Stimulated activated memory B cell treated with anti-CD40 and anti-IgM and Interleukin-4, amounts not matched to agents 10 μg/mL and 1 μg/mL and 100 μg/mL, for 72 hours (primary cell): ENCODE measurements around the gene TRIOBP.
"Not testable (repeated sequence)": the region's sequence is repeated elsewhere in the genome, so short reads cannot be mapped to it uniquely, and the experiment has no call there.

Experiments
- ATAC-seq: fragments of 150-1000 bp; cut with Tn5 transposase; 2 replicates; pipeline ENCODE4 v1.10.0; 2021
- H3K27ac Mint-ChIP-seq: one replicate; pipeline ENCODE4 v1.8.0; 2022; ENCODE audit warnings: mild to moderate bottlenecking, mixed read lengths
- H3K27me3 Mint-ChIP-seq: one replicate; pipeline ENCODE4 v1.8.0; 2022; ENCODE audit warnings: mixed read lengths
- H3K36me3 Mint-ChIP-seq: one replicate; pipeline ENCODE4 v1.8.0; 2022; ENCODE audit warnings: mixed read lengths
- H3K4me1 Mint-ChIP-seq: one replicate; pipeline ENCODE4 v1.8.0; 2022; ENCODE audit warnings: mixed read lengths
- H3K4me3 Mint-ChIP-seq: one replicate; pipeline ENCODE4 v1.8.0; 2022; ENCODE audit warnings: mild to moderate bottlenecking, moderate library complexity, mixed read lengths
- H3K9me3 Mint-ChIP-seq: one replicate; pipeline ENCODE4 v1.8.0; 2022; ENCODE audit warnings: mixed read lengths

TRIOBP gene

DNA sequence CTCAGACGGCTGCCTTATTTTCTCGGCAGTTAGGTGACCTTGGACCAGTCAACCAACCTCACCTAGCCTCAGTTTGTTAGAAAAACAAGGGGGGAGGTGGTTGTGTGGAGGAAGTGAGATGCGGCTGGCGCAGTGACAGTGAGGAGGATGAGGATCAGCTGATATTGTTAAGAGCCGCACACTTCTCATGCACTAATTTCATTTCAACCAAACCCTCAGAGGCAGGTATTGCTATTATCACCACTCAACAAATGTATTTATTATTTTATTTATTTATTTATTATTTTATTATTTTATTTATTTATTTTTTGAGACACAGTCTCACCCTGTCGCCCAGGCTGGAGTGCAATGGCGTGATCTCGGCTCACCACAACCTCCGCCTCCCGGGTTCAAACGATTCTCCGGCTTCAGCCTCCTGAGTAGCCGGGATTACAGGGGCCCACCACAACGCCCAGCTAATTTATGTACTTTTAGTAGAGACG lies 19.3 kb upstream of the TRIOBP start:
- H3K4me1 Mint-ChIP-seq: peaks cover 69% of the 10 kb centered on the region
- ATAC-seq: peak; percentile 22
- no peaks in the 10 kb centered on the region for H3K27me3 Mint-ChIP-seq
- H3K36me3 Mint-ChIP-seq: peaks cover 20% of the 10 kb centered on the region
- no peaks in the 10 kb centered on the region for H3K9me3 Mint-ChIP-seq
- H3K4me3 Mint-ChIP-seq: peak overlapping the region; percentile 85
- H3K27ac Mint-ChIP-seq: peak overlapping the region; percentile 95

DNA sequence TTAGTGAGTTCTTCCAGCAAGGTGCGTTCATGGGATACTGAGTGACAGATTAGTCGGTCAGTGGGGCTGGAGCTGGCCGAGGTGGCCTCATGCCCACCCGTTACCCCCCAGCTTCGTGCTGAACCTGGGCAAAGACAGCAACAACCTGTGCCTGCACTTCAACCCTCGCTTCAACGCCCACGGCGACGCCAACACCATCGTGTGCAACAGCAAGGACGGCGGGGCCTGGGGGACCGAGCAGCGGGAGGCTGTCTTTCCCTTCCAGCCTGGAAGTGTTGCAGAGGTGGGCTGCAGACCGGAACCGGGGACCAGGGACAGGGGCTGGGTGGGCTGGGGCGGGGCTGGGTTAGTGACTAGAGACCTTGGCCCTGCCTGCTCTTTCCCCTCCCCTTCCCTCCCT lies 18.5 kb upstream of the TRIOBP start:
- Mint-ChIP-seq H3K9me3 (no peaks in the 10 kb centered on the region), H3K4me3 (no peak overlapping the region), H3K36me3 (peaks cover 20% of the 10 kb centered on the region), H3K4me1 (peaks cover 61% of the 10 kb centered on the region), H3K27ac (no peak overlapping the region), H3K27me3 (no peaks in the 10 kb centered on the region)
- ATAC-seq: no peak

DNA sequence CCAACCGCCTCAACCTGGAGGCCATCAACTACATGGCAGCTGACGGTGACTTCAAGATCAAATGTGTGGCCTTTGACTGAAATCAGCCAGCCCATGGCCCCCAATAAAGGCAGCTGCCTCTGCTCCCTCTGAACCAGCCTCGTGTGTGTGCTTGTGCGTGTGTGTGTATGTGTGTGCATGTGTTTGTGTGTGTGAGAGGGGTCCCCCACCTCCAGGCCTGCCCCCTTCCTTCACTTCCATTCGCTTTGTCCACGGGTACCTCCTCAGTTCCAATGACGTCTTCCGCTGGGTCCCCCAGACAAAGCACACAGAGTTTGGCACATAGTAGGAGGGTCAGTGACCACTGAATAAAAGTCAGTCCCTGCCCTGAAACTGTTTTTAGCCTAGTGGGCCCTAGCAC lies 17.2 kb upstream of the TRIOBP start:
- Mint-ChIP-seq H3K27me3 (no peaks in the 10 kb centered on the region), H3K27ac (peak overlapping the region; percentile 11), H3K36me3 (peaks cover 20% of the 10 kb centered on the region)

DNA sequence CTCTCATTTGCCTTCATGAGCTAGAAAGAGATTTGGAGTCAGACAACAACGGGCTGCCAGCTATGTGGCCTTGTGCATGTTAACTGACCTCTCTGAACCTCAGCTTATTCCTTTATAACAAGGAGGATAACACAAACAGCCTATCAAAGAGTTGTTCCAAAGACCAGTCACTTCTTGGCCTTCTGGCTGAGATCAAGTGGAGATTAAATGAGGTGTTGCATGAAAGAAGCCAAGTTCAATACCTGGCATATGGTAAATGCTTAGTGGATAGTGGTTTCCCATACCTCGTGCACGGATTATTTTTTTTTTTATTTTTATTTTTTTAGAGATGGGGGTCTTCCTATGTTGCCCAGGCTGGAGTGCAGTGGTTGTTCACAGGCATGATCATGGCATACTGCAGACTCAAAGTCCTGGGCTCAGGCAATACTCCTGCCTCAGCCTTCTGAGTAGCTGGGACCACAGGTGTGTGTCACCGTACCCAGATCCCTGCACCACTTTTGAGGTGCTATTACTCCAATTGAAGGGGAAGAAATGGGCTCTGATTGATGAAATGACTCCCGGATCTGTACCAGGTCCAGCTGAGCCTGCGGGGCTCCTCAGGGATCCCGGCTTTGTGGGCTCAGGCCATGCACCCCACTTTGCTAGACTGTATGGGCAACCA lies 16.5 kb upstream of the TRIOBP start:
- Mint-ChIP-seq H3K27ac (peak overlapping the region; percentile 80), H3K27me3 (no peaks in the 10 kb centered on the region), H3K36me3 (peaks cover 20% of the 10 kb centered on the region), H3K4me3 (no peak overlapping the region), H3K9me3 (no peaks in the 10 kb centered on the region), H3K4me1 (peaks cover 45% of the 10 kb centered on the region)
- ATAC-seq: no peak

More for the DNA sequence above, 17.2 kb upstream of the TRIOBP start:
- ATAC-seq: no peak
- no peak overlapping the region for H3K4me3 Mint-ChIP-seq
- peaks cover 48% of the 10 kb centered on the region for H3K4me1 Mint-ChIP-seq
- H3K9me3 Mint-ChIP-seq: no peaks in the 10 kb centered on the region

DNA sequence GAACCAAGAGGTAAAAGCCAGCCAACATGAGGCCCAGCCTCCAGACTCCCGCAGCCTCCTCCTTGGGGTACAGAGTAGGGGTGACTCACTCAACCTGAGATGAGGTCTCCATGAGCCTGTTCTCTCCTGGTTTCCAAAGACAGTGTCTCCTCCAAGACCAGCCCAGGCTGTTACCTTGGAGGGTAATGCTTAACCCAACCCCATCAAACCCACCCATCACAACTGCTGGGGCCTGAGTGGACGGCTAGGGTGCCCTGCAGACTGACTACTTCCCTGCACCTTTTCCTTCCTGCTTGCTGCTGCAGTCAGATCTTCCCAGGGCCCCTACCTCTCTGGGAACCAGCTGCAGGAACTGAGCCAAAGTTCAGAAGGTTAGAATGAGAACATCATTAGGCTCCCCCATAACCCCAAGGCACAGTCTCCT lies 15.8 kb upstream of the TRIOBP start:
- no peak overlapping the region for H3K4me3 Mint-ChIP-seq
- no peaks in the 10 kb centered on the region for H3K9me3 Mint-ChIP-seq
- ATAC-seq: no peak
- H3K36me3 Mint-ChIP-seq: peaks cover 20% of the 10 kb centered on the region
- H3K27me3 Mint-ChIP-seq: no peaks in the 10 kb centered on the region
- H3K27ac Mint-ChIP-seq: peak overlapping the region; percentile 80
- peaks cover 45% of the 10 kb centered on the region for H3K4me1 Mint-ChIP-seq

DNA sequence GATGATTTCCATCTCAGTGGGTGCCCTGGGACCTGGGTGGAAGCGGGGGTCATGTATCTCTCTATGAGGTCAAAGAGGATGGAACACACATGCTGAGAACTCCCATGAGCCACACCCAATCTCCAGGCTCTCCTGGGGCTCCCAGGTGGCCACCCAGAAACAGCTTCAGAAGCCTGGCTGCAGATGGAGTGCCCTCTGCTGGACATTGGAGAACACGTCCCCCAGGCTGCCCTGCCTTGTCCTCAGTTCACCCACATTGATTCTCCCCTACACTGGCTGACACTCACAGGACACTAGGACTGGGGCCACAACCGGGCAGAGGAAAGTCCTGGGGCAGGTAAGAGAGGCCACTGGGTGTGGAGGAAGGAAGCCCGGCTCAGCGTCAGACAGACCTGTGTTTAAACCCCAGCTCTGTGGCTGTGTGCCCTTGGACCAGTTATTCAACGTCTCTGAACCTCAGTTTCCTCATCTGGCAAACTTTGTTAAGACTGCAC lies 15.2 kb upstream of the TRIOBP start:
- Mint-ChIP-seq H3K9me3 (no peaks in the 10 kb centered on the region), H3K27me3 (no peaks in the 10 kb centered on the region), H3K4me3 (no peak overlapping the region), H3K27ac (peak overlapping the region; percentile 80), H3K36me3 (peaks cover 16% of the 10 kb centered on the region), H3K4me1 (peaks cover 41% of the 10 kb centered on the region)
- ATAC-seq: peak; percentile 38

DNA sequence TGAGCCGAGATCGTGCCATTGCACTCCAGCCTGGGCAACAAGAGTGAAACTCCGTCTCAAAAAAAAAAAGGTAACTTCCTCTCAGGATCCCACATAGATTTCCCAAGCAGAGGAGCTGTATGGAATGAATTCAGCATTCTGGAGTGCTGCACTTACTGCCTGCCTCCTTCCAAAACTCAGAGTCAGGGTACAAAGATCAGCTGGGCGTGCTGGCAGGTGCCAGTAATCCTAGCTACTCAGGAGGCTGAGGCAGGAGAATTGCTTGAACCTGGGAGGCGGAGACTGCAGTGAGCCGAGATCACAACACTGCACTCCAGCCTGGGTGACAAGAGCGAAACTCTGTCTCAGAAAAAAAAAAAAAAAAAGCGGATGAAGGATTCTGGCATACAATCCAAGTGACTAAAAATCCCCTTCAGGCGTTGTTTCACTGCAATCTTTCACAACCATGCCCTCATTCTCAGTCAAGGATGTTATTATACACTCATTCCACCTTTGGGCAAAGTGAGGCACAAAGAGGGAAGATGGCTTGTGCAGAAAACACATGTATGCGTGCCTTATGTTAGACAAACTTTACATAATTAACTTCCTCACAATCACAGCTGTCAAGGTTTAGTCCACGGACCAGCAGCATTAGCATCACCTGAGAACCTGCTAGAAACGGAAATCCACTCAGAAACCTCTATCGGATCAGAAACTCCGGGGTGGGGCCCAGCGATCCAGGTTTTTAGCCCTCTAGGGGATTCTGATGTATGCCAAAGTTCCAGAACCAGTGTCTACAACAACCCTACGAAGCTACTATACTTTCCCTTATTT lies 11.8 kb upstream of the TRIOBP start:
- H3K9me3 Mint-ChIP-seq: no peaks in the 10 kb centered on the region
- peak overlapping the region; percentile 85 for H3K27ac Mint-ChIP-seq
- peak overlapping the region; percentile 95 for H3K4me3 Mint-ChIP-seq
- peaks cover 12% of the 10 kb centered on the region for H3K36me3 Mint-ChIP-seq
- peaks cover 45% of the 10 kb centered on the region for H3K4me1 Mint-ChIP-seq
- H3K27me3 Mint-ChIP-seq: no peaks in the 10 kb centered on the region
- ATAC-seq: no peak

DNA sequence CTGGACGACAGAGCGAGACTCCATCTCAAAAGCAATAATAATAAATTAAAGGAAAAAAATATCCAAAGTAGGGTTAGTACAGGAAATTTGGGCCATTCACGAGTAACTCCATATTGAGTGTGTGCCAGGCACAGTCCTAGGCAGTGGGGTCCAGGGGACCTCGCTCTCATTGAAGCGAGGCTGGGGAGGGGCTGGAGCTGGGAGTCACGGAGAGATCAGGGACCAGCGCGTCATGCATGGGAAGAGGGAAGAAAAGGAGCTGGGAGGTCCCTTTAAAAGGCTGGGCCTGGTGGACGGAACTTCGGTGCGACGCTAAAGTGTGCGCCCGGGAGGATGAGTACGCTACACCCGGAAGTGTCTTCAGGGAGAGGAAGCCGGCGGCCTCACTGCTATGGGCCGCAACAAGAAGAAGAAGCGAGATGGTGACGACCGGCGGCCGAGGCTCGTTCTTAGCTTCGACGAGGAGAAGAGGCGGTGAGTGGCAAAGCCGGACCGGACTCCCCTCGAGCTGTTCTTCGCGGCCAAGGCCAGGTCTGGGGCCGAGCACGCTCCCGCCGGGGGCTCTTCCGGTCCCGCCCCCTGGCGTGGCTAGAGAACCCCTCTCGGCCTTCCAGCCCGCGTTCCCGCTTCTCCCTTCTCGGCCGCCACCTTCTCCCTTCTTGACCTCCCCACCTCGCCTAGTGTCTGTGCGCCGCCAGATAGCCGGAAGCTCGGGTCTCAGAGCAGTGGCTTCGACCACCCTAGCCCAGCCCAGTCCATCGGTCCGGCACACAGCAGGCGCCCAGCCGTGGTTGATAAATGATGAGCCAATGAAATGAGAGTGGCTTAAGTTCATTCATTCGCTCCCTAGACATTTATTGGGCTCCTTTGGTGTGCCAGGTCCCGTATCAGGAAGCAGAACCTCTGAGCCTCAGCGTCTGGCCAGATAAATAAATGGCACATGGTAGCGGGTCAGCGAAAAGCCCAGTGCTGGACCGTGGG lies 10.6 kb upstream of the TRIOBP start, which contains the start of gene NOL12:
NOL12 (plus strand) TSS at position 342 of the 981 bp plus-strand sequence; CDS start at position 392, 50 bp downstream.
- no peaks in the 10 kb centered on the region for H3K9me3 Mint-ChIP-seq
- peak; percentile 94 for ATAC-seq
- H3K4me3 Mint-ChIP-seq: peak within 1 kb of the TSS; percentile 95
- H3K27me3 Mint-ChIP-seq: no peaks in the 10 kb centered on the region
- peak within 1 kb of the TSS; percentile 85 for H3K27ac Mint-ChIP-seq
- peaks cover 38% of the 10 kb centered on the region for H3K4me1 Mint-ChIP-seq
- H3K36me3 Mint-ChIP-seq: peaks cover 22% of the 10 kb centered on the region

DNA sequence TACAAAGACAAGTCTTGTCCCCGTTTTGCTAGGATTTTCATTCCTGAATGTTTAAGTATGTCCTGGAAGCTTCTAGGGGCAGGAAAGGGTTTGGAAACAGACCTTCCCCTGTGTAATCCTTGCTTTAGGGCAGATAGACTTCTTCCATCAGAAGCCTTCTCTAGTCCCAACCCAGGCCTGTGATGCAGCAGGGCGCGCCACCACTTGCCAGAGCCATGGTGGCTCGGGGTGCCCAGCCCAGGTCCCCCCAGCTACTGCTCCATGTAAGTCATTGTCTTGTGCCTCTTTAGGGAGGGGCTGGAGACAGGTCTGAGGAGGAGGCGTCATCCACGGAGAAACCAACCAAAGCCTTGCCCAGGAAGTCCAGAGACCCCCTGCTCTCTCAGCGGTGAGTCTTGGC lies 6.4 kb upstream of the TRIOBP start:
- Mint-ChIP-seq H3K4me3 (no peak overlapping the region), H3K27me3 (no peaks in the 10 kb centered on the region), H3K4me1 (peaks cover 28% of the 10 kb centered on the region), H3K36me3 (peaks cover 52% of the 10 kb centered on the region), H3K9me3 (no peaks in the 10 kb centered on the region), H3K27ac (no peak overlapping the region)
- ATAC-seq: no peak

DNA sequence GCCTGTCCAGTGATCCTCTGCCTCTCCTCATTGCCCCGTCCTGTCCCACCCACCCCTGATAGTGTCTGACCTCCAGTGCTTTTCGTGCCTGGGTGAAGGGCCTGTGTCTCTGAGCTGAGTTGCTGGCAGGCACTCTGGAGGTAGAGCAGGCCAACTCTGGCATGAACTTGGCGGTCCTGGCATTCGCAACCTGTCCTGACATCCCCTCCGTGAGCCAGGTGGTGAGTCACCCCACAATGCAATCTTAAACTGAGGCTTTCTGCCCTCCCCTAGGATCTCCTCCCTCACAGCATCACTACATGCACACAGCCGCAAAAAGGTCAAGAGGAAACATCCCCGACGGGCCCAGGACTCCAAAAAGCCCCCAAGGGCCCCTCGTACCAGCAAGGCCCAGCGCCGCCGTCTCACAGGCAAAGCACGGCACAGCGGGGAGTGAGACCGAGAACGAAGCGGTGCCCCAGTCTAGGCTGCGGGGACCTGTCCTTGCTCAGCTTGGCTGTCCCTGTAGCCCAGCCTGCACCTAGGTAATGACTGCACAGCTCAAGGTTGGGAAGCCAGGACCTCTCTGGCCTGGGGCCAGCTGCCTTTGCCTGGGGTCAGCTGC lies 5.8 kb upstream of the TRIOBP start:
- peaks cover 28% of the 10 kb centered on the region for H3K4me1 Mint-ChIP-seq
- H3K9me3 Mint-ChIP-seq: no peaks in the 10 kb centered on the region
- no peak for ATAC-seq
- H3K27ac Mint-ChIP-seq: no peak overlapping the region
- H3K27me3 Mint-ChIP-seq: no peaks in the 10 kb centered on the region
- peaks cover 58% of the 10 kb centered on the region for H3K36me3 Mint-ChIP-seq
- H3K4me3 Mint-ChIP-seq: no peak overlapping the region

DNA sequence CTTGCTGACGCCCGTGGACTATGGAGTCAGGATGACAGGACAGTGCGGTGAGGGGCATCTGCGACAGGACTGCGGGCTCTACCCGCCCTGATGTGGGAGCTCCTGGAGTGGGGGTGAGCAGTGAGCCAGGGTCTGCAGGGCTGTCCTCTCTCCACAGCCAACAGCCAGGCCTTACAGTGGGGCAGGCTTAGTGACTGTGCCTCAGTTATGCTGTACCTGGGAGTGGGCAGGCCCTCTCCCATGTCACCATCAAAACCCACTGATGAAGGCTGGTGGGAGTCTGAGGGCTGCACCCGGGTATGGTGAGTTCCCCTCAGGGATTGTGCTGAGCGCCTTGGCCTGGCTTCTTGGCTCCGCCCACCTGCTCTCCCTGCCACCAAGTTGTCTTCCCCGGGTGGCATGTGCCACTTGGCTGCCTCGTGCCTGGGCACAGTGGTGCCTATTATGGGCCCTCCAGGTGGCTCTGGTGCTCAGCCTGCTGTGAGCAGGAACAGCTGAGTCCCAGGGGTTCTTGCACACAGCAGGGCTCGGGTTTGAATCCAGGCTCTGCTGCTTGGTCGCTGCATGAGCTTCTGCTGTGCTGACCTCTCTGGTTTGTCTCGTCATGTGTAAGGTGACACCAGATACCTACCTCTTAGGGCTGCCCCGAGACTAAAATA lies 4.1 kb upstream of the TRIOBP start:
- Mint-ChIP-seq H3K4me1 (peaks cover 26% of the 10 kb centered on the region), H3K36me3 (peaks cover 58% of the 10 kb centered on the region), H3K4me3 (no peak overlapping the region), H3K27me3 (no peaks in the 10 kb centered on the region), H3K27ac (no peak overlapping the region), H3K9me3 (no peaks in the 10 kb centered on the region)
- ATAC-seq: no peak

DNA sequence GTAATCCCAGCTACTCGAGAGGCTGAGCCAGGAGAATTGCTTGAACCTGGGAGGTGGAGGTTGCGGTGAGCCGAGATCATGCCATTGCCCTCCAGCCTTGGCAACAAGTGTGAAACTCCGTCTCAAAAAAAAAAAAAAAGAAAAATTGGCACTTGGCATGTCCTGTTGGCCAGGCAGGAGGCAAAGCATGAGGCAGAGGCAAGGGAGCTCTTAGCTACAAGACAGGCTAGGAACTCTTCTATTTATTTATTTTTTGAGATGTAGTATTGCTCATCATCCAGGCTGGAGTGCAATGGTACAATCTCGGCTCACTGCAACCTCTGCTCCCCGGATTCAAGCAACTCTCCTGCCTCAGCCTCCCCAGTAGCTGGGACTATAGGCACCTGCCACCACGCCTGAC lies 2.7 kb upstream of the TRIOBP start:
- not testable (repeated sequence) for H3K27ac Mint-ChIP-seq, H3K9me3 Mint-ChIP-seq, H3K4me3 Mint-ChIP-seq, H3K27me3 Mint-ChIP-seq, ATAC-seq
- peaks cover 19% of the 10 kb centered on the region for H3K4me1 Mint-ChIP-seq
- H3K36me3 Mint-ChIP-seq: peaks cover 47% of the 10 kb centered on the region

DNA sequence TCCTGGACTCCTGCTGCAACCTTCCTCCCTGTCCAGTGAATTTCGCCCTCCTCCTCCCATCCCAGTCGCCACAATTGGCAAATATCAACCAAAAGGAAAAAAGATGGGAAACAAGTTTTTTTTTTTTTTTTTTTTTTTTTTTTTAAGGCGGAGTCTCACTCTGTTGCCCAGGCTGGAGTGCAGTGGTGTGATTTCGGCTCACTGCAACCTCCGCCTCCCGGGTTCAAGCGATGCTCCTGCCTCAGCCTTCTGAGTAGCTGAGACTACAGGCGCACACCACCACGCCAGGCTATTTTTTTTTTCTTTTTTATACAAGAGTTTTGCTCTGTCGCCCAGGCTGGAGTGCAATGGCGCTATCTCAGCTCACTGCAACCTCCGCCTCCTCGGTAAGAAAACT lies 590 bp upstream of the TRIOBP start:
- not testable (repeated sequence) for H3K4me3 Mint-ChIP-seq, H3K27ac Mint-ChIP-seq, H3K27me3 Mint-ChIP-seq, H3K9me3 Mint-ChIP-seq, ATAC-seq
- peaks cover 37% of the 10 kb centered on the region for H3K36me3 Mint-ChIP-seq
- peaks cover 19% of the 10 kb centered on the region for H3K4me1 Mint-ChIP-seq

DNA sequence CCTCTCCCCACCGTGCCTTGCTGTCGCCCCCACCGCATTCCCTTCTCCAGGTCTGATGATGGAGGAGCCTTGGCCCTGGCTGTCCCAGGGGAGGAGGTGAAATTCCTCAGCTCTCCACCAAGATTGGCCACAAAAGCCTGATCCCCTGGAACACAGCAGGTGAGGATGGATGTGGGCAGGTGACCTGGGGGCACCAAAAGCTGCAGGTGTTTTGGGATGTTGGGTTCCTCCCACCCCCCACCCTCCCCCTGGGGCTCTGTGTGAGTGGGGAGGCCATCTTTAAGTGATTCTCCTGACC lies 639 bp downstream of the TRIOBP start:
- Mint-ChIP-seq H3K27ac (no peak overlapping the region), H3K36me3 (peaks cover 25% of the 10 kb centered on the region), H3K4me1 (peaks cover 19% of the 10 kb centered on the region), H3K9me3 (no peaks in the 10 kb centered on the region), H3K4me3 (no peak overlapping the region), H3K27me3 (no peaks in the 10 kb centered on the region)
- no peak for ATAC-seq
